Measurements from ENCODE around the gene DPH1.
A peak's percentile ranks its signal among the peaks of the same experiment; 100 is the strongest.

DPH1 gene

DNA sequence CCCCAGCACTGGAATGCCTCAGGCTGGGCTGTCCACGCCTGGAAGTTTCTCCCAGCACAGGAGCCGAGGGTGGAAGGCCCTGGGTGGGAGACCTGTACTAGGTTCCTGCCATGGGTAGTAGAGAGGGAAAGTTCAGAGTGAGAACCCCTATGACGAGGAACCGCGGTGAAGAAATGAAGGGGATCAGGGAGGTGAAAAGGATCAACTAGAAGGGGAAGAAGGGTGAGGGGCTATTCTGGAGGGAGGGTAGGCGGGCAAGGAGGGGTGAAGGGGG lies 30.4 kb downstream of the DPH1 start:
- DNase-seq: no peak

DNA sequence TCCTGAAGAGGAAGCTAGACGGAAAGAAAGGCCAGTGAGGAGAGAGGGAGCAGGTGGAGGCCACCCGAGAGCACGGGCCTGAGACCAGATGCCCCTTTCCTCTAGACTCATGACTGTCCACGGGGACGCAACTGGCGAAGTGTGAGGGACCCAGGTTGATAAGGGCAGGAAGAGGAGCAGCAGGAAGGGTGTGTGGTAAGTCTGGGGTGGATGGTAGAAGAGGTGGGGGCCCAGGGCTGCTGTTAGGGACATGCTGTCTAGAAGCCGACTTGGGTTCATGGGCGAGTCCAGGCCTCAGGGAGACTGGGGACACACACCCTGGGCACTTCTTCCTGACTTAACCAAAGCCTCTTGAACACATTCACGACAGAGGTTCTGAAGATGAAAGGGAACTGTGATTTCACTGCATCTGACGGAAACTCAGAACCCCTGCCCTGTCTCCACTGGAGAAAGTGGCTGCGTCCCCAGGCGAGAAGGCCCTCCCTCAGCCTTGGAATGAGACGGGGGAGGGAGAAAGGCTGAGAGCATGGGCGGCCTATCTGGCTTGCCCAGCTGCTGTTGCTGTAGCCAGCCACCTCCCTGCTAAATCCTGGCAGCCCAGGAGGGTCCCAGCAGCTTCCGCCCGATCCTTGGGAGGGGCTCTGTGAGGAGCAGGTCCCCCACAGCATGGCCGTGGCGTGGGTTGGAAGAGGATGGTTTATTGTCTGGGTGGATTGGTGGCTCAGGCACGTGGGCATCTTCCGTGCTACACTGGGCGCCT lies 30.9 kb downstream of the DPH1 start:
- DNase-seq: no peak

DNA sequence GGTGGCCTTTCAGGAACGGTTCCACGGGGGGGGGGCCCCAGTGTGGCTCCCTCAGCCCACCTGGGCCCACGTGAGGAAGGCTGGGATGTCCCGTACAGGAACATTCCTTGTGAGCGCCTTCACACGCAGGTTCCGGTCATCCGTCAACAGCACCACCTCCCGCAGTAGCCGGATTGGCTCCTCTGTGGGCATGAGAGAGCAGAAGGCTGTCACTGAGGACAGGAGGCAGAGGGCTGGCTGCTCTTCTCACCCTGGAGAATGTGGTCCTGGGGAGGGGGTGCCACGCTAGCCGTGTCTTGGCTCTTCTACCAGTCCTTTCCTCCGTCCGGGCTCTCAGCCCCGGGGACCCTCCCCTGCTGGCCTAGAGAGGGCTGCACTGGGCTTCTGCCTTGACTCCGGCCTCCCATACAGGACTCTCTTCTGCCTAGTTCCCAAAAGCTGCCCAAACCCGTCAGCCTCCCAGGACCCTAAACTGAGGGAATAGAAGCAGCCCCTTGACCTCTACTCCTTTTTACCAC lies 31.5 kb downstream of the DPH1 start:
- DNase-seq: no peak

DNA sequence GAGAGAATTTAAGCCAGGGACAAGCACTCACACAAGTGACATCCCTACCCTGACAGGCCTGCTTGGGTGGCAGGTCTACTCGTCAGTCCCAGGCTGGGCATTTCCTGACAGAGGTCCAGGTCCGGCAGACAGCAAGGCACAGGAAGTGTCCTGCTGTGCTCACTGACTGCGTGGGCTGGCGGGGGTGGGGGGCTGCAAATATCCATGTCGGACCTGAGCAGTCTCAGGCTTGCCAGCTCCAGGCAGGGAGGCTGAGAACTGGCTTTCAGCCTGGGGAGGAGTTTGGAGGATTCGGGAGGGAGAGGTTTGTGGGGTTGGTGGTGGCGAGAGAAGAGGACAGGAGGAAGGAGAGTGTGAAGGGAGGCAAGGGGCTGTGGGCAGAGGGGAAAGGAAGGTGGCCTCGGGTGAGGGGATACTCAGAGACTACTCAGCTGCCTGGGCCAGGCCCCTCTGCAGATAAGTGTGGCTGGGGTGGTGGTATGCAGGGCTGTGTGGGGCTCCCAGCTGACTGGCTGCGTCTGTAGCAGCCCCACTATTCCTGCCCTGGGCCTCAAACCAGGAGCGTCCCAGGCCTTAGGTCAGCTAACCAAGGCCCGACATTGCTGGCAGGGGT lies 32.7 kb downstream of the DPH1 start:
- DNase-seq: no peak

DNA sequence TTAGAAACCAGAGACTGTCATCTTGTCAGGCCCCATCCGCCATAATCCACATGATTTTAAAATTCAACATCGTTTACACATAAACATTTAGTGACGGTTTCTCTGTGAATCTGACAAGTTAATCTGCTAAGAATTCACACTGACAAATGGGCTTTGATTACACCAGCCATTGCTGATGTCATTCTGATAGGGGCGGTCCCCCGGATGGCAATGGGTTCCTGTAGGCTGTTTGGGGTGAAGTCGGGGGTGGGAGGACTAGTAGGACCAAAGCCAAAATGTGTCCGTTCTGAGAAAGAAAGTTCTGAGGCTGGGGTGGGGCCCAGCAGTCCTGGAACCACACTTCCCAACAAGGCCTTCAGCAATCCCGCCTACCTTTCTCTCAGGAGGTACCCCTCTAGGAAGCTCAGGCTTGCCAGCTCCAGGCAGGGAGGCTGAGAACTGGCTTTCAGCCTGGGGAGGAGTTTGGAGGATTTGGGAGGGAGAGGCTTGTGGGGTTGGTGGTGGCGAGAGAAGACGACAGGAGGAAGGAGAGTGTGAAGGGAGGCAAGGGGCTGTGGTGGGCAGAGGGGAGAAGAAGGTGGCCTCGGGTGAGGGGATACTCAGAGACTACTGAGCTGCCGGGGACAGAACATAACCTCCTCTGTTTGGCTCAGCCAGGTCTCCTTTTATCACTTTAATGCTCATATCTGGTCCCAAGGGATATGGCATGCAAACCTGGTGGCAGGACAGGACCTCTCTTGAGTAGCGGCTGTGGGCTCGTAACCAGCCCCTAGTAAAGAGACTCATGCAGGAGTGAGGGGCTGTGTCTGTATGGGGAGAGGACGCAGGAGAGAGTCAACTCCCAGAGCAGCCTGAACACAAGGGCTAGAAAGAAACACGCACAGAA lies 33.6 kb downstream of the DPH1 start:
- no peak for DNase-seq

DNA sequence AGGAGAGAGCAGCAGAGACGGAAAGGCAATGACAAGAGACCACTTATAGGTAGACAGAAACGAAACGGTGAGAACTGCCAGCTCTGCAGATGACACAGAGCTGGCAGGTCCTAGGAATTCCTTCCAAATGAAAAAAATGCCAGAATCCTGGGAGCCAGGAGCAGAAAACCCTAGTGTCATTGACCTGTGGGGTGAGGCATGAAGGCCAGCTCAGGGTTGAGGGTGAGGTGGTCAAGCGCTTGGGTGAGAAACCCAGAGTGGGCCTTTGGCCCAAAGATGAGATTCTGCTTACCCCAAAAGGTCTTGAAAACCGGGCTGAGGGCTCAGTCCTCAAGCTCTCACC lies 34.2 kb downstream of the DPH1 start:
- no peak for DNase-seq

DNA sequence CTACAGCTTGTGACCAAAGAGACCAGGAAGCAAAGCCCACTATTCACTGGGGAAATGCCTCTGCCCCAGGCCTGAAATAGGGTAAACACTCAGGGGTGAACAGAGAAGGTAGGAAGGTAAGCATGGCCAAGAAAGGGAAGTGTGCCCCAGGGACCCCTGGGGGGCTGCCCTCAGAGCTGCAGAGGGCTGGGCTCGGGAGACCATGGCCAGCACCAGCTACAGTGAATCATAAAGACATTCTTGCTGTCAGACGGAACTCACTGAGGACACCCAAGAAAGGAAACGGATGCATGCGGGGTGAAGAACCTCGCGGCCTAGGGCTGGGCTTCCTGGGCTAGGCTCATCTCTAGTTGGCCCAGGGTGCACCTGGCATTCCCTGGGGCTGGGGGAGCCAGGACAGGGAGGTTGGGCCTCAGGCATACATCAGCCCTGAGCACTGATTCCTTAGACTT lies 34.6 kb downstream of the DPH1 start:
- DNase-seq: no peak

DNA sequence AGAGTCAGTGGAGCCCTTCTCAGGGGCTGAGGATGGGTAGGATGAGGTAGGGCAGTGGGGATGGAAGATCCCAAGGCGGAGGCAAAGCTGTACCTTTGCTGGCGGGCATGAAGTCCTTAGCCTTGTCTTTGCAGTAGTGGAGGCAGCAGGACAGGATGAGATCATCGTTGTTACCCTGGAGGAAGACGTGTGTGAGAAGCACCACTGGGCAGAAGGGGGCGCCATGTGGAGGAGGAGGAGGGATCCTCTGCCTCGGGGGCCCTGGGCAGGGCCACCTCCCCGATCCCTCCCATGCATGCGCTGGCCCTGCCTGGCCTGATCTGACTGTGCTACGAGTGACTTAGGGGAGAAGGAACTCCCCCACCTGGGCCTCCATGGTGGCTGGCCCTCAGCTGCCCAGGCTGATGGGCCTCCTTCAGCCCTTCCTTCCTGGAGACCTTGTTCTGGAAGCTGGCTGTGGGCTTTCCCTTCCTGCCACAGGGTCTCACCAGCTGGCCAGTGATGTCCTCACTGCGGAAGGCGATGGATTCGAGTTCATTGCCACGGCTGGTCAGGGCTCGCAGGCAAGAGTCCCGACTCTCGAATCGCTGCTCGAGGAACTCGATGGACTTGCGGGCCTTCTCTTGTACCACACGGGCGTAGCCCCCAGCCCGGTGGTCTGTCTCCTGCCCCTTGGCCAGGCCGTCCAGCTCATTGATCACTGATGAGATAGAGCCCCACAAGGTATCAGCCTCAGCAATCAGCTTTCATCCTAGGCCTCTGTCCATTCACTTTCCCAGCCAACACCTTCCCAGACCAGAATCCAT lies 35.2 kb downstream of the DPH1 start:
- no peak for DNase-seq

DNA sequence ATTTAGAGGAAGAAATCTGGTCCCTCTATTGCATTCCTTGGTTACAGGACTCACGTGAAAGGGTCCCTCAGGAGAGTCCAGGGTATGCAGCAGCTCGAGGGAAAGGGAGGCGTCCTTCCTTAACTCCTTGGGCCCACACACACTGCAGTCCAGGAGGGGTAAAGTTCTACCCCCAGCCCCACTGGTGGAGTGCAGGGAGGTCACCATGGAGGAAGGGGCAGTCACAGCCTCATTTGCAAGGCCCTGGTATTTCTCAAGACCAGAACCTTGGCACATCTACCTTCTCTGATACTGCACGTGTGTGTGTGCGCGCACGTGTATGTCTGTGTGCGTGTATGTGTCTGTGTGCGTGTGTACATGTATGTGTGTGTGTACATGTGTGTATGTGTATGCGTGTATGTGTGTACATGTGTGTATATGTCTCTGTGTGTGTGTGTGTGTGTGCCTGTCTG lies 36.0 kb downstream of the DPH1 start:
- no peak for DNase-seq

DNA sequence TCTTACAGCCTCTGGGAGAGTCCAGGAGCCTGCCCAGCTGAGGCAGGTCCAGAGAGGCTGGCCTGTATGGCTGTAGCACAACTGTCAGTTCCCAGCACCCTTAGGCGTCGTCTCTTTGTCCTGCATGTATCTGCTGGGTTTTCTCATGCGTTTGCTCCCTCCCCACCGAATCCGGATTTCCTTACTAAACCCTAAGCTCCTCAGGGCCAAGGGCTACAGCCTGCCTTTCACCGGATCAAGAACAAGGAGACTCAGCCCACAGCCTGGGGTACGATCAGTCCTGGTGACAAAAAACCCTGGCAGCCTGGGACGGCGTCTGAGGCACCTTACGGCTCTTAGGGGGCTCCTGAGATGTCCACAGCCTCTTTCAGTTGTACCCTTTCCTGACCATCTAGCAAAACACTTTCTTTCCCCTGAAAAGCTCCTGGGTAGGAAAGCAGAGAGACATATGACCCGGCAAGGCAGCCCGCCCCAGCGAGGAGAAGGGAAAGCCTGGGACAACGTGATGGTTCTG lies 37.2 kb downstream of the DPH1 start:
- DNase-seq: no peak

DNA sequence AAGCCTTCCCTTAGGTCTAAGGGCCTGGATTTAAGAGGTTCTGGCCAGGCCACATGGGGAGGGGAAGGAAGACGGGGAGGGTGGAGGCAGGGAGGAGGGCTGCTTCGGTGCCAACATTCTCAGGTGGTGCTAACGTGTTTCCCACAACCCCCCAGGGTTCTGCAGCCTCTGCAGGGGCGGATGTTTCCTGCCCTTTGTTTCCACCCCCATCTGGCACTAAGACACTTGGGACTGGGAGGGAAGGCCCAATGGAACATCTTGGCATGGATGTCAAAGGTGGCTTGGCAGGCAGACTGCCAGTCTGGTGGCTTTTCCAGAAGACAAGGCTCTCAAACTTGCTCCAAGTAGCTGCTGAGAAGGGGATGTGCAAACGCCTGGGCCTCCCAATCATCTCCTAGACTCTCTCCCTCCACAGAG lies 37.7 kb downstream of the DPH1 start:
- DNase-seq: no peak

DNA sequence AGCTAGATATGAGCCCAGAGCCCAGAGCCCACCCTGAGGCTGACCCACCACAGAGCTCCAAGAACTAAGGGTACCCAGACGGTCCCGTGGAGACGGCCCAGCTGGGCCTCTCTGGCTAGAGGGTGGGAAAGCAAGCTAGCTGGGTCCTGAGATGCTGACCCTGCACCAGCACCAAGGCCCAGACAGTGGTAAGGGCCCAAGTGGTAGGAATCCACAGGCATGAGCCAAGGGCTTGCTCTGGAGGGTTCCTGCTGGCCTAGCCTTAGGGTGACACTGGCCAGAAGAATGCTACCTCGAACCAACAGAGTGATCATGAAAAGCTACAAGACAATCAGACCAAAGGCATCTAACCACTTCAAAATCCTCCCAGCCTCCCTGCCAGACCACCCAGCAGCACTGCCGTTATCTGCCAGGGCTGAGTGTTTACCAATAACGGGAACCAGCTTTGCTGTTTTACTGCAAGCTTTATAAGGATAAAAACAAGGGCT lies 38.1 kb downstream of the DPH1 start:
- peak in 1 of 58 donors; percentile 43 for DNase-seq

DNA sequence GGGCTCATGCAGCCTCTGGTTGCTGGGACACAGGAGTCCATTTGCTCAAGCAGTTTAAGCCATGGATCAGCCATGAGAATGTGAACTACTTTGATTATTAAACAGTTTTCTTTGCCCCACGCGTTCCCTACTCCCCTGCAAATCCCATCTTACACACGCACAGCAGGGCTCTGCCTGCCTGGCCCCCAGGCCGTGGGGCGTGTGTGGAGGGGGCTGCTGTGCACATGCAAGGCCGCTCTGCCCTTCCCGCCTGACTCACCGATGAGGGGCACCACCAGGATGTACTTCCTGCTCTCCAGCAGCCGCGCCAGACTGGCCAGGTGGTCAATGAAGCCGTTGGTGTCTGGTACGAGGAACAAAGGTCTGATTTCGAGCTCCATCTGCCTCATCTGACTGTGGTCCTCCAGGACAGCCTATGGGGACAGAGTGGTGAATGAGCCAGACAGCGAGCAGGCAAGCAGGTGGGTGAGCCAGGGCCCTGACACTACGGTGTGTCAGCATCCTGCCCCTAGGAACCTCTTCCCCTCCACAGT lies 38.6 kb downstream of the DPH1 start:
- no peak for DNase-seq

DNA sequence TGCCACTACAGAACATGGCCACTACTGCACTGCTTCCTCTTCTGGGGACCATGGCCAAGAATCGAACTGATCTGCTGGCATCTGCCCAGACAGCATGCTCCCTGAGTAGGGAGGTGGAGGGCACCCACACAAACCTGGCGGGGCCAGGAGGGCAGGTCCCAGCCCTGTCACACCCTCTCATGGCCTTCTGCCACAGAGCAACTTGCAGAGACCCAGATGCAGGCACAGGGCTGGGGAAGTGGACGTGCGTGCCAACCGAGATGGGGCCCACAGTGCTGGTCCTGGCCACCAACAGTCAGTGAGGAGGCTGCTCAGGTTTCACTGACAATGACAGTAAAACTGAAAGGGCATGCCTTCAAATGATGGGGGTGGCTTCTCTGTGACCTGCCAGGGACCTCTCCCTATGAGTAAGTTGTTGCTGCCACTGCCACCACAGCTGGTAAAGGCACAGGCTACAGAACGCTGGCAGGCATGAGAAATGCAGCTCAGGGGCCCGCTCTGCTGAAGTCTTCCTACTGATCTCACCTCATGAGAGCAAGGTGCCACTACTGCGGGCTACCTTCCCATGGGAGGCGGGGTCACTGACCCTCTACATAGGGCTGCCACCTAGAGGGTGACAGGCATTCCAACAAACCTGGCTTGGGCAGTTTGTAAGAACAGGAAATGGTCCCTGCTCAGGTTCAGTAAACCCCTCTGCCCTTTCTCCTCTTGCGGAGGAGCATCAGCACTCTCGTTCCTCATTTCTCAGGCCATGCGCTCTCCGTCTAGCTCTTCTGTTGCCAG lies 40.5 kb downstream of the DPH1 start:
- DNase-seq: no peak

DNA sequence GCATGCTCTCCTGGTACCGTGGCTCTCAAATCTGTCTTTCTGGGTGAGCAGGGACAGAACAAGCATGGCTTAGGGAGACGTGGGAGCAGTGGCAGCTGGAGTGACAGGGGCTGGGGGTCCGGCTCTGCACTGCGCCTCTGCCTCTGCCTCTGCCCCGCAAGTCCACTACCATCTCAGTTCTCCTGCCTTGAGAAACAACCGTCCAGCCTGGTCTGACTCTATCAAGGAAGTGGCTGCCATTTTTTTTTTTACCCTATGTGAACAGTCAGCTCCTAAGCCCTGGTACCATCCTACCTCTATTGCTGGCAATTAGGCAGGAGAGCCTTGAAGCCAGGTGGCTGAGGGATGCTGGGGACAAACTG lies 41.1 kb downstream of the DPH1 start:
- no peak for DNase-seq

DNA sequence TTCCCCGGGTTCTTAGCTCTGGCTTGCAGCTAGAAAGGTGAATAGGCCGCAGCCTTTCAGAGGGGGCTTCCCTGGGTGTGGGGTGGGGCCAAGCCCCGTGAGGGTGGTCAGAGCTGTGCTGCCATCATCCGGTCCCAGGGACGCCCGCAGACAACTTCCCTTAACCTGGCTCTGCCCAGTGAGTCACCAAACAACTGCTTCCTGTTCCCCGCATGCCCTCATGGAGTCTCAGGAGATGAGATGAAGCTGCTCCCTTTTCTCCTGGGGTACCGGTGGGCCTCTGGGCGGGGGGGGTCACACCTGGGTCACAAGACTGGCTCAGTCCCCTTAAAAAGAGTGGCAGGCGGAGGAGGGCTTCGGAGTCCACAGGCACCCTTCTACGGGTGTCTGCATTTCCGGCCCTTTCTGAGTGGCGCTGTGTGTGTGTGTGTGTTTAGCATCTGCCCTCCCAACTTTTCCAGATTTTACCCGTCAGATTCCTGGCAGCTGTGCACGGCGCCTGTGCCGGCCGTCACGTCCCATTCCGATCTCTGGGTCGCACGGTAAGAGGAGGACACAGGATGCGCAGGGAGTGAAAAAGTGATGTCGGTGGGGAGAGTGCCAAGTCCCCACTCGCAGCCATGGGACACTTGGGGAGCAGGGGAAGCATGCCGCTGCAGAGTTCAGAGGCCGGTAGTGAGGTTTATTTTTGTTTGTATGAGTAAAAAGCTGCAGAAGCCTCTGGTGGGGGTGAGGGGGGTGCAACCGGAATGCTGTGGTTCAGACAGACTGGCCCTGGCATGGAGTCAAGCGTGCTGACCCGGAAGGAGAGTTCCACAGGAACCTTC lies 41.7 kb downstream of the DPH1 start:
- no peak for DNase-seq

DNA sequence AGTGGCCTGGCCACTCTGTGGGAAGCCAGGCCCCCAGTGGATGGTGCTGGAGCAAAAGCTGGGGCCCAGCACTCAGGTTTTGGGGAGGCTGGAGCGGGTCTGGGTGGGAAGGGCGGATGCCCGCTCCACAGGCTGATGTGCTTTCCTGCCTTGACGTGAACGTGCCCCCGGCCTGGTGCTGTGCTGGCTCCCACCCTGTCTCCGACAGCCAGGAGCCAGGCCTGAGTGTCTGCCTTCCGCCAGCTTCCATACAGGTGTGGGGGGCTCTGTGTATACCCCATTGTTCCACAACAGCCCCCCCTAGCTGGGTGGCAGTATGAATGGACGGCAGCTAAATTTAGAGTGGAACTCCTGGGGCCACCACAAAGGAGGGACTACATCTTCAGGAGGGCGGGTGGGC lies 45.0 kb downstream of the DPH1 start:
- DNase-seq: no peak

DNA sequence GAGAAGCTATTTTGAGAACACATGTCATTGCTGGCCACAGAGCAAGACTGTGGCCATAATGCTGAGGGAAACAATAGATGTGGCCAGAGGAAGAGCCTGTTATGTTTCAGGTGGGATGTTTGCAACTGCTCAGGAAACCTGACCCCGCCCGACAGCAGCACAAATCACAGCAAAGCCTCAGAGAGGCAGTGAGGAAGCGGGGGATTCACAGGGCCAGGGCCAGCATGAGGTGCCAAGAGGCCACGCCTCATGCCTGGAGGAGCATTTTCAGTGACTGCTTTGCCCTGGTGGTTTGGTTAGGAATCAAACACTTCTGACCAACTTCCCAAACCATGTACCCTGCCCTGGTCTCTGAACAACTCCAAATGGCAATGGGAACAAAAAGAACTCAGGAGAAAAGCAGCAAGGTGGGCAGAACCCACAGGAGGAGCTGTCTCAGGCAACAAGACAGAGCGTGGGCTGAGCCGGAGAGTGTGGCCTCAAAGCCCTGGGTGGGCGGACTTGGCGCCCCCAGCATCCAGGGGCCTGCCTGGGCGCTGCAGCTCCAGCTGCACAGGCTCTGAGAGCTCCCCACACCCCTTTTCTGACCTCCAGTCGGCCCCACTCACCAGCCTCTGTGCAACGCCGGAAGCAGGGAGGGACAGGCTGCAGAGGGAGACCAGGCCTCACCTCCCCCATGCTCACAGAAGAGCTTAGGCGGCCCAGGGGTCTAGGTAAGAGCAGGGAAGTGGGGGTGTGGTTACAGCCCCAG lies 45.6 kb downstream of the DPH1 start:
- no peak for DNase-seq
